Epithelial cell of esophagus (primary cell): ENCODE results near the gene CTDP1.

Source experiments
- DNase-seq: peaks from one replicate; pipeline ENCODE4 v3.0.0; 2010; ENCODE audit warnings: low read depth
- H3K4me3 ChIP-seq: 2 replicates; pipeline ENCODE4 v1.5.1; 2011; ENCODE audit warnings: mild to moderate bottlenecking, low read length, control low read depth
- CTCF ChIP-seq: IDR thresholded peaks from 2 replicates; pipeline ENCODE4 v1.5.1; 2011; ENCODE audit warnings: low read depth, mild to moderate bottlenecking, low read length, control low read depth, inconsistent platforms; ENCODE audit not compliant: insufficient read depth; ENCODE audit errors: missing control alignments

CTDP1 gene

GRCh38 chr18:79679552-79680099, at the start of gene CTDP1:
CTDP1 (plus strand) TSS chr18:79679803; CDS start chr18:79679948, 145 bp downstream.
- H3K4me3 ChIP-seq: peak within 1 kb of the TSS; percentile 78
- peak; percentile 96 for DNase-seq
- TF ChIP-seq CTCF: no peak

- H3K4me3 ChIP-seq: no peak overlapping the region
These were observed 49.1 kb upstream of the CTDP1 start for GRCh38 chr18:79630281-79631095.

GRCh38 chr18:79631096-79631507, 48.5 kb upstream of the CTDP1 start:
- TF ChIP-seq CTCF: no peak
- no peak for DNase-seq
- no peak overlapping the region for H3K4me3 ChIP-seq

More at GRCh38 chr18:79630281-79631095, 49.1 kb upstream of the CTDP1 start:
- DNase-seq: no peak
- no peak for TF ChIP-seq CTCF

- DNase-seq: no peak
- H3K4me3 ChIP-seq: no peak overlapping the region
- TF ChIP-seq CTCF: no peak
These were observed 47.7 kb upstream of the CTDP1 start for GRCh38 chr18:79631761-79632446.

GRCh38 chr18:79632765-79633164, 46.8 kb upstream of the CTDP1 start:
- TF ChIP-seq CTCF: no peak
- no peak for DNase-seq
- no peak overlapping the region for H3K4me3 ChIP-seq

GRCh38 chr18:79634186-79634585, 45.4 kb upstream of the CTDP1 start:
- no peak for DNase-seq
- TF ChIP-seq CTCF: no peak
- no peak overlapping the region for H3K4me3 ChIP-seq
